Kasumi-1 (cell line): ENCODE measurements around the gene AKAIN1.

ENCODE experiments used
- DNase-seq, 2 experiments: peaks; one replicate each; lab custom pipeline; 2025; lab: John Stamatoyannopoulos, UW

Gene AKAIN1

GRCh38 chr18:5197032-5197434 lies at the start of gene AKAIN1:
AKAIN1 (minus strand) TSS chr18:5197257; CDS start chr18:5197053, 204 bp downstream.
- no peak for DNase-seq

- DNase-seq = no peak
These were observed 47.9 kb upstream of the AKAIN1 start for GRCh38 chr18:5244941-5245340.

- no peak for DNase-seq
These were observed 42.4 kb upstream of the AKAIN1 start for GRCh38 chr18:5239447-5239846.

GRCh38 chr18:5238371-5238976 lies 41.4 kb upstream of the AKAIN1 start:
- DNase-seq = no peak

- DNase-seq = no peak
These were observed 40.8 kb upstream of the AKAIN1 start for GRCh38 chr18:5237723-5238370.

- DNase-seq = no peak
These were observed 40.1 kb upstream of the AKAIN1 start for GRCh38 chr18:5237083-5237722.

GRCh38 chr18:5214583-5215351 lies 17.7 kb upstream of the AKAIN1 start:
- no peak for DNase-seq

GRCh38 chr18:5207471-5208150 lies 10.6 kb upstream of the AKAIN1 start:
- no peak for DNase-seq

GRCh38 chr18:5198311-5198710 lies 1.3 kb upstream of the AKAIN1 start:
- no peak for DNase-seq

GRCh38 chr18:5197461-5197860 lies 404 bp upstream of the AKAIN1 start:
- DNase-seq = no peak

- DNase-seq = no peak
These were observed 615 bp downstream of the AKAIN1 start for GRCh38 chr18:5196253-5197031.

- DNase-seq = no peak
These were observed 1.4 kb downstream of the AKAIN1 start for GRCh38 chr18:5195656-5196055.

GRCh38 chr18:5180254-5180653 lies 16.8 kb downstream of the AKAIN1 start:
- DNase-seq = no peak

- DNase-seq = no peak
These were observed 18.5 kb downstream of the AKAIN1 start for GRCh38 chr18:5178519-5178918.

- DNase-seq = no peak
These were observed 21.7 kb downstream of the AKAIN1 start for GRCh38 chr18:5175378-5175777.

GRCh38 chr18:5173646-5174045 lies 23.4 kb downstream of the AKAIN1 start:
- no peak for DNase-seq

GRCh38 chr18:5173236-5173635 lies 23.8 kb downstream of the AKAIN1 start:
- DNase-seq = no peak

GRCh38 chr18:5167831-5168230 lies 29.2 kb downstream of the AKAIN1 start:
- peak; percentile 2 to 14 for DNase-seq

- DNase-seq = no peak
These were observed 30.3 kb downstream of the AKAIN1 start for GRCh38 chr18:5166606-5167280.

- no peak for DNase-seq
These were observed 32.2 kb downstream of the AKAIN1 start for GRCh38 chr18:5164903-5165302.

GRCh38 chr18:5162111-5162510 lies 34.9 kb downstream of the AKAIN1 start:
- DNase-seq = no peak
